HepG2 (cell line): ENCODE results near the gene NR2F1-AS1. TPM values are rescaled to one million over a fixed set of nuclear protein-coding genes. Genes with fewer than 3 reads are reported as not detected.

Source experiments
- AHR ChIP-seq: IDR thresholded peaks from 2 replicates; pipeline ENCODE4 v1.6.1; 2018; ENCODE audit warnings: missing genetic modification reagents, missing compliant biosample characterization
- KIAA2018 ChIP-seq: sonication (generic); formaldehyde crosslinking; IDR thresholded peaks from 2 replicates; pipeline ENCODE4 v1.5.0; 2020; ENCODE audit warnings: mild to moderate bottlenecking, missing genetic modification reagents, borderline replicate concordance
- MTF1 ChIP-seq: sonication (generic); formaldehyde crosslinking; IDR thresholded peaks from 2 replicates; pipeline ENCODE4 v1.5.0; 2020; ENCODE audit warnings: missing genetic modification reagents
- RBFOX2 ChIP-seq: fragments of 200-400 bp; formaldehyde crosslinking; IDR thresholded peaks from 2 replicates; pipeline ENCODE4 v1.6.1; 2017; ENCODE audit warnings: low read depth, mild to moderate bottlenecking, low read length
- RCOR2 ChIP-seq: IDR thresholded peaks from 2 replicates; pipeline ENCODE4 v1.6.1; 2016; ENCODE audit warnings: missing biosample characterization, missing genetic modification reagents
- TAF15 ChIP-seq: fragments of 200-400 bp; formaldehyde crosslinking; IDR thresholded peaks from one replicate; pipeline ENCODE4 v1.6.1; 2018; ENCODE audit warnings: mild to moderate bottlenecking, low read depth, low read length; ENCODE audit not compliant: poor library complexity, severe bottlenecking
- ZBTB40 ChIP-seq, 2 experiments: fragments of 450-650 bp in 1 of 2; sonication (generic) in 1 of 2; formaldehyde crosslinking in 1 of 2; IDR thresholded peaks; 2 replicates each; pipeline versions ENCODE4 v1.6.1 to v1.8.0; 2016 to 2022; ENCODE audit warnings: antibody characterized with exemption in 1 of 2, mild to moderate bottlenecking in 1 of 2, missing genetic modification reagents in 1 of 2
- ZNF501 ChIP-seq: sonication (generic); formaldehyde crosslinking; IDR thresholded peaks from 2 replicates; pipeline ENCODE4 v1.5.1; 2020; ENCODE audit warnings: mild to moderate bottlenecking, moderate library complexity, missing genetic modification reagents
- polyA plus RNA-seq, 8 experiments: library from polyadenylated mRNA; depleted of rRNA in 3 of 8; stranded (reverse) in 7 of 8; unstranded in 1 of 8; fragments of >200 nt; fragmentation: Illumina TruSeq in 4 of 8; extraction: Trizol in 4 of 8; gene quantifications; 2 replicates each; pipeline versions ENCODE4 v1.2.1 to v1.2.3, GENCODE V29; 2011 to 2016; ENCODE audit warnings: low read depth in 4 of 8, missing spikeins in 1 of 8, mixed read lengths in 1 of 8; ENCODE audit not compliant: insufficient read depth in 1 of 8
- total RNA-seq, 5 experiments: library from RNA; depleted of rRNA; stranded (reverse); fragments of >200 nt; fragmentation: Illumina TruSeq; extraction: Trizol; gene quantifications; 2 replicates each; pipeline ENCODE4 v1.2.3, GENCODE V29; 2016; ENCODE audit warnings: low read depth in 1 of 5
- TF ChIP-seq, protein P1 (sequence below): sonication (generic); formaldehyde crosslinking; IDR thresholded peaks from 2 replicates; pipeline ENCODE4 v1.8.1; 2023; ENCODE audit warnings: mild to moderate bottlenecking, missing genetic modification reagents

NR2F1-AS1 gene
- total and polyA plus RNA-seq, 2 of the 13 experiments (the other 11 are each of a cell fraction or from before 2014, with no cell fraction given): 2.8 TPM

DNA sequence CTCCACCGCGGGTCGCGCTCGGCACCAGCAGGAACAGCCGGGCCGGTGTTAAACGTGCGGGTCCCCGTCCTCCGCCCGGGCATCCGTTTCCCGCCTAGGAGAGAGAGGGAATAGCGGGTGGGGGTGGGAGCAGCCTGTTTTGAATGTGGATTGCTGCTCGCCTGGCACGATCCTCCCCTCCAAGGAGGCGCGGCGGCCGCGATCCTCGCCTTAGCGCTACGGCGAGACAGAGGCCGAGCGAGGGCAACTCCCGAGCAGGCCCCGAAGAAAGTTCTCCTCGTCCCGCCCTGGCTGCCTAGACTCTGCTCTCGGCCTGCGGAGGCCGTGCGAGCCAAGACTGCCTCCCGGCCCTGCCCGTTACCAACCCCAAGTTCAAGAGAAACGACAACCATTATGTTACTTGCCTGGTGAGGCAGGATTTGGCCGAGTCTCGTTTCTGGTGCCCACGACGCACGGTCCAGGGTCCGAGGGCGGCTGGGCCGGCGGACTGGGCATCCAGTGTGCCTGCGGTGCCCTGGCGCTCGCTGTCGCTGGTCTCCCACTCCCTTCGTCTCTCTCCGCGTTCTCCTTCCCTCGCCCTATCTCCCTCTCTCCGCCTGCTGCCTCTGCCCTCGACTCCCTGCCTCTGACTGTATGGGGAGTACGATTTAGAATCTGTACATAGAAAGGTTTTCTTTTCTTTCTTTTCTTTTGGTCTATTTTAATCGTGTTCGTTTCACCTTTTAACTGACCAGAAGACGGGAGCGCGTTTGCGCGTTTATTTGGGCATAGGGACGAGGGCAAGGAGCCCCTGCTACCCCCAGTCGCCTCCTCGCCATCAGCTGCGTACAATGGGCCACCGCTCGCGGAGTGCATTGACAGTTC is 724 bp downstream of the NR2F1-AS1 start (continued):
- TF ChIP-seq KIAA2018 (CRISPR knock-in tag) (no peak), ZNF501 (CRISPR knock-in tag) (no peak; the same call in 1 of the 2 replicates), AHR (CRISPR knock-in tag) (no peak), MTF1 (CRISPR knock-in tag) (no peak), RCOR2 (CRISPR knock-in tag) (no peak), ZBTB40 (IDR thresholded peaks at IDR 0.05) (no peak), ZBTB40 (CRISPR knock-in tag; IDR thresholded peaks at IDR 0.05) (no peak; the same call in 1 of the 2 replicates), TAF15 (no peak), RBFOX2 (peak; percentile 66)
- TF ChIP-seq, protein P1, sequence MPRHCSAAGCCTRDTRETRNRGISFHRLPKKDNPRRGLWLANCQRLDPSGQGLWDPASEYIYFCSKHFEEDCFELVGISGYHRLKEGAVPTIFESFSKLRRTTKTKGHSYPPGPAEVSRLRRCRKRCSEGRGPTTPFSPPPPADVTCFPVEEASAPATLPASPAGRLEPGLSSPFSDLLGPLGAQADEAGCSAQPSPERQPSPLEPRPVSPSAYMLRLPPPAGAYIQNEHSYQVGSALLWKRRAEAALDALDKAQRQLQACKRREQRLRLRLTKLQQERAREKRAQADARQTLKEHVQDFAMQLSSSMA (CRISPR knock-in tag): 0 out of 2 replicates have a peak, but pooled peaks have one; percentile 8
